Activated CD4-positive, CD25-positive, alpha-beta regulatory T cell (primary cell): ENCODE data around the gene ARMC9.
"Not testable (repeated sequence)": the region's sequence is repeated elsewhere in the genome, so short reads cannot be mapped to it uniquely, and the experiment has no call there.

Experiments
- DNase-seq, 4 experiments: peaks; one replicate each; lab custom pipeline; 2025; lab: John Stamatoyannopoulos, UW

The ARMC9 gene

GRCh38 chr2:231244382-231245248 lies 46.2 kb downstream of the ARMC9 start:
- no peak for DNase-seq

- no peak for DNase-seq
Measured at GRCh38 chr2:231245249-231246094, 47.0 kb downstream of the ARMC9 start.

- DNase-seq, result no peak
Measured at GRCh38 chr2:231246171-231246842, 47.9 kb downstream of the ARMC9 start.

- DNase-seq, result no peak
Measured at GRCh38 chr2:231250146-231250545, 51.7 kb downstream of the ARMC9 start.

- DNase-seq, result no peak
Measured at GRCh38 chr2:231250698-231251097, 52.3 kb downstream of the ARMC9 start.

GRCh38 chr2:231253292-231253691 lies 54.9 kb downstream of the ARMC9 start:
- not testable (repeated sequence) for DNase-seq

- DNase-seq, result no peak
Measured at GRCh38 chr2:231256494-231256893, 58.1 kb downstream of the ARMC9 start.

GRCh38 chr2:231257763-231258162 lies 59.3 kb downstream of the ARMC9 start:
- no peak for DNase-seq

GRCh38 chr2:231258701-231259100 lies 60.3 kb downstream of the ARMC9 start:
- no peak for DNase-seq

GRCh38 chr2:231259104-231259503 lies 60.7 kb downstream of the ARMC9 start:
- no peak for DNase-seq

GRCh38 chr2:231260442-231261208 lies 62.2 kb downstream of the ARMC9 start:
- DNase-seq, result no peak

GRCh38 chr2:231263118-231263831 lies 64.8 kb downstream of the ARMC9 start:
- DNase-seq, result no peak

- no peak for DNase-seq
Measured at GRCh38 chr2:231270221-231271114, 72.0 kb downstream of the ARMC9 start.

GRCh38 chr2:231272991-231273390 lies 74.6 kb downstream of the ARMC9 start:
- no peak for DNase-seq

GRCh38 chr2:231276987-231277386 lies 78.6 kb downstream of the ARMC9 start:
- DNase-seq, result no peak

GRCh38 chr2:231277962-231278361 lies 79.5 kb downstream of the ARMC9 start:
- DNase-seq, result no peak

- DNase-seq, result no peak
Measured at GRCh38 chr2:231278868-231279267, 80.4 kb downstream of the ARMC9 start.

GRCh38 chr2:231280846-231281245 lies 82.4 kb downstream of the ARMC9 start:
- DNase-seq, result no peak

- no peak for DNase-seq
Measured at GRCh38 chr2:231284296-231284695, 85.9 kb downstream of the ARMC9 start.

- no peak for DNase-seq
Measured at GRCh38 chr2:231286964-231287363, 88.5 kb downstream of the ARMC9 start.
